Spleen (tissue), 11 donors: ENCODE measurements around the gene NDP. TPM values are rescaled to one million over a fixed set of nuclear protein-coding genes. Genes with fewer than 3 reads are reported as not detected.

Source experiments
- DNase-seq: peaks from one replicate; pipeline ENCODE4 v3.0.0-alpha.2; 2020
- H3K27ac ChIP-seq, 8 donors: fragments of 200-600 bp; sonication (generic) in 7 of 8; 1 replicate in 4 of 8; 2 replicates in 4 of 8; pipeline versions ENCODE4 v1.5.0 to v1.8.0; 2016 to 2021; ENCODE audit warnings: inconsistent platforms in 4 of 8, mild to moderate bottlenecking in 4 of 8, moderate library complexity in 1 of 8
- H3K27me3 ChIP-seq, 7 donors: fragments of 200-600 bp; sonication (generic) in 6 of 7; replicated peaks in 1 of 7; 1 replicate in 4 of 7; 2 replicates in 3 of 7; pipeline versions ENCODE4 v1.5.0 to v1.8.0; 2016 to 2021; ENCODE audit warnings: inconsistent platforms in 3 of 7, mild to moderate bottlenecking in 1 of 7
- H3K36me3 ChIP-seq, 6 donors: fragments of 200-600 bp; sonication (generic) in 5 of 6; 1 replicate in 4 of 6; 2 replicates in 2 of 6; pipeline versions ENCODE4 v1.5.0 to v1.8.0; 2016 to 2021; ENCODE audit warnings: inconsistent platforms in 2 of 6
- H3K4me1 ChIP-seq, 6 donors: fragments of 200-600 bp; sonication (generic) in 5 of 6; 1 replicate in 3 of 6; 2 replicates in 3 of 6; pipeline versions ENCODE4 v1.5.0 to v1.8.0; 2016 to 2021; ENCODE audit warnings: inconsistent platforms in 3 of 6
- H3K4me3 ChIP-seq, 8 donors: fragments of 200-600 bp; sonication (generic) in 7 of 8; 1 replicate in 4 of 8; 2 replicates in 4 of 8; pipeline versions ENCODE4 v1.5.0 to v1.8.0; 2016 to 2021; ENCODE audit warnings: inconsistent platforms in 4 of 8, mild to moderate bottlenecking in 4 of 8, moderate library complexity in 2 of 8
- H3K9me3 ChIP-seq, 8 donors: fragments of 200-600 bp; sonication (generic) in 7 of 8; 1 replicate in 4 of 8; 2 replicates in 4 of 8; pipeline versions ENCODE4 v1.5.0 to v1.8.0; 2016 to 2021; ENCODE audit warnings: inconsistent platforms in 4 of 8
- POLR2A ChIP-seq, 3 donors: fragments of 450-650 bp; IDR thresholded peaks; one replicate each; pipeline ENCODE4 v1.5.1; 2017; ENCODE audit warnings: antibody characterized with exemption in 3 of 3, mild to moderate bottlenecking in 1 of 3
- POLR2AphosphoS5 ChIP-seq, 3 donors: sonication (generic); formaldehyde crosslinking; IDR thresholded peaks; one replicate each; pipeline ENCODE4 v1.5.1; 2017; ENCODE audit warnings: antibody characterized with exemption in 3 of 3
- WGBS, 5 donors: extraction: QIAGEN DNeasy Blood & Tissue Kit in 3 of 5; methylation state at CpG; one replicate each; pipeline versions ENCODE4 v1.1.5 to v1.1.7; 2013 to 2018; 5-methylcytosine and 5-hydroxymethylcytosine counted together
- intact Hi-C: fragments of 100-400 bp; cut with DNase I; formaldehyde crosslinking; loops from one replicate; pipeline ENCODE4 v1.15.0; 2023; ENCODE audit warnings: low total_unique reads
- polyA plus RNA-seq, 3 donors: library from polyadenylated mRNA; stranded (reverse); fragments of 200-250 nt; gene quantifications; one replicate each; pipeline ENCODE4 v1.2.1, GENCODE V29; 2013
- total RNA-seq, 7 donors: library from RNA; depleted of rRNA in 3 of 7; stranded (reverse); fragments of >200 nt in 3 of 7; fragmentation: NEBNext Ultra II Directional in 4 of 7; extraction: Animal tissue kit (Norgen Biotek cat#: 25700) in 4 of 7; gene quantifications; one replicate each; pipeline versions ENCODE4 v1.1.0 to v1.2.1, GENCODE V29; 2016 to 2021
- TF ChIP-seq, protein P1 (sequence below), 11 experiments: fragments of 200-600 bp in 7 of 11; fragments of 450-650 bp in 4 of 11; sonication (generic) in 4 of 11; IDR thresholded peaks in 8 of 11; conservative IDR thresholded peaks in 3 of 11; 1 replicate in 7 of 11; 2 replicates in 4 of 11; pipeline versions ENCODE4 v1.4.0 to v1.8.0; 2016 to 2021; ENCODE audit warnings: antibody characterized with exemption in 11 of 11, inconsistent platforms in 4 of 11, mild to moderate bottlenecking in 1 of 11
- donor health status: healthy with polysubstance abuse.
- donor health status: DM: no; HTN: no; CAD: no; lungs with moderate emphysema.
- donor health status: DM: no; HTN: no; CAD: no.
- donor health status: Bipolar disorder and iron deficiency.
- donor health status: healthy.
- donor health status: DM: no; HTN: no; CAD: no.
- donor health status: DM: yes; HTN: yes; CAD: no.

Gene NDP
- total and polyA plus RNA-seq, 10 donors = 0.04 to 0.55 (median 0.37) TPM; not detected in 6

DNA sequence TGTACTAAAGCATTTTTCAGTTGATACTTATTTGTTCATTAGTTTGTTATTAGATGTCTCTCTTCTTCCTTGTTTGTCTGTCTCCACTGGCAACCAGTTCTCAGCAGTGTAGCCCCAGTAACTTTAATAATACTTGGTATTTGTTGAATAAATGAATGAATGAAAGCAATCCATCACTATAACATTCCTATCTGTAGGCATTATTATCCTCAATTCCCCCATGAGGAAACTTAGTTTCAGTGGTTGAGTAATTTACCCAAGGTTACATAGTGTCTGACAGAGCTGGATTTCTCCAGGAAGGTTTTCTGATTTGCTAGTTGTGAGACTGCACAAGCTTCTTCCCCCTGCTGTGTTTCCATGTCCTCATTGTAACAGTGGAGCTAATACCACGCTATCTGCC is 63.2 kb downstream of the NDP start:
- Histone ChIP-seq H3K27ac (no peak overlapping the region), H3K4me3 (no peak overlapping the region), H3K4me1 (no peaks in the 10 kb centered on the region), H3K9me3 (no peaks in the 10 kb centered on the region), H3K36me3 (no peaks in the 10 kb centered on the region), H3K27me3 (peaks cover 0 to 4% (median 0%) of the 10 kb centered on the region in 7 donors)
- TF ChIP-seq POLR2AphosphoS5 (IDR thresholded peaks at IDR 0.05) (no peak), POLR2A (IDR thresholded peaks at IDR 0.05) (no peak)
- TF ChIP-seq, protein P1, sequence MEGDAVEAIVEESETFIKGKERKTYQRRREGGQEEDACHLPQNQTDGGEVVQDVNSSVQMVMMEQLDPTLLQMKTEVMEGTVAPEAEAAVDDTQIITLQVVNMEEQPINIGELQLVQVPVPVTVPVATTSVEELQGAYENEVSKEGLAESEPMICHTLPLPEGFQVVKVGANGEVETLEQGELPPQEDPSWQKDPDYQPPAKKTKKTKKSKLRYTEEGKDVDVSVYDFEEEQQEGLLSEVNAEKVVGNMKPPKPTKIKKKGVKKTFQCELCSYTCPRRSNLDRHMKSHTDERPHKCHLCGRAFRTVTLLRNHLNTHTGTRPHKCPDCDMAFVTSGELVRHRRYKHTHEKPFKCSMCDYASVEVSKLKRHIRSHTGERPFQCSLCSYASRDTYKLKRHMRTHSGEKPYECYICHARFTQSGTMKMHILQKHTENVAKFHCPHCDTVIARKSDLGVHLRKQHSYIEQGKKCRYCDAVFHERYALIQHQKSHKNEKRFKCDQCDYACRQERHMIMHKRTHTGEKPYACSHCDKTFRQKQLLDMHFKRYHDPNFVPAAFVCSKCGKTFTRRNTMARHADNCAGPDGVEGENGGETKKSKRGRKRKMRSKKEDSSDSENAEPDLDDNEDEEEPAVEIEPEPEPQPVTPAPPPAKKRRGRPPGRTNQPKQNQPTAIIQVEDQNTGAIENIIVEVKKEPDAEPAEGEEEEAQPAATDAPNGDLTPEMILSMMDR (IDR thresholded peaks at IDR 0.05 in 8 of 11, conservative IDR thresholded peaks at IDR 0.05 in 3 of 11) = no peak
- intact Hi-C loops = no loop called here
- WGBS, 5 donors = 24 to 90% (median 79%) methylated on average over 1 of the region's 1 CpG
- DNase-seq = no peak

DNA sequence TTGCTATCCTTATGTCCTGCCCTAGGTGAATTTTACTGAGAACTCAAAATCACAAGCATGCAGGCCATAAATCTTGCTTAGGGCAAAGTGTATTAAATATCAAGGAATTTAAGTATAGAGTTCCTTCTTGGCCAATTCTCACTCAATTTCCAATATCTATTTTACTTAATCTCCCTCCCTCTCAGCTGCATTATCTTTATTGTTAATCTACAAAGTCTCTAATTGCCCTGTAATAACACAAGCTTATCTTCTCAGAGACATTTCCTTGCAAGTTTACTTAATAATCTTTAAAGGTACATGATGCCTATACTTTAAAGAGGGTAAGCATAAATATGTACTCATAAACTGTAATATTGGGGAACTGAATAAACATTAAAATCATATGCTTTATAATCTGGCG is 64.0 kb downstream of the NDP start:
- Histone ChIP-seq H3K27me3 (peaks cover 0 to 4% (median 0%) of the 10 kb centered on the region in 7 donors), H3K36me3 (no peaks in the 10 kb centered on the region), H3K9me3 (no peaks in the 10 kb centered on the region), H3K27ac (no peak overlapping the region), H3K4me3 (no peak overlapping the region), H3K4me1 (no peaks in the 10 kb centered on the region)
- intact Hi-C loops = no loop called here
- 88 to 100% (median 97%) methylated on average over 1 of the region's 1 CpG for WGBS, 5 donors
- TF ChIP-seq POLR2AphosphoS5 (IDR thresholded peaks at IDR 0.05) = no peak
- TF ChIP-seq POLR2A (IDR thresholded peaks at IDR 0.05) = no peak
- TF ChIP-seq, protein P1 (IDR thresholded peaks at IDR 0.05 in 8 of 11, conservative IDR thresholded peaks at IDR 0.05 in 3 of 11) = no peak
- no peak for DNase-seq

DNA sequence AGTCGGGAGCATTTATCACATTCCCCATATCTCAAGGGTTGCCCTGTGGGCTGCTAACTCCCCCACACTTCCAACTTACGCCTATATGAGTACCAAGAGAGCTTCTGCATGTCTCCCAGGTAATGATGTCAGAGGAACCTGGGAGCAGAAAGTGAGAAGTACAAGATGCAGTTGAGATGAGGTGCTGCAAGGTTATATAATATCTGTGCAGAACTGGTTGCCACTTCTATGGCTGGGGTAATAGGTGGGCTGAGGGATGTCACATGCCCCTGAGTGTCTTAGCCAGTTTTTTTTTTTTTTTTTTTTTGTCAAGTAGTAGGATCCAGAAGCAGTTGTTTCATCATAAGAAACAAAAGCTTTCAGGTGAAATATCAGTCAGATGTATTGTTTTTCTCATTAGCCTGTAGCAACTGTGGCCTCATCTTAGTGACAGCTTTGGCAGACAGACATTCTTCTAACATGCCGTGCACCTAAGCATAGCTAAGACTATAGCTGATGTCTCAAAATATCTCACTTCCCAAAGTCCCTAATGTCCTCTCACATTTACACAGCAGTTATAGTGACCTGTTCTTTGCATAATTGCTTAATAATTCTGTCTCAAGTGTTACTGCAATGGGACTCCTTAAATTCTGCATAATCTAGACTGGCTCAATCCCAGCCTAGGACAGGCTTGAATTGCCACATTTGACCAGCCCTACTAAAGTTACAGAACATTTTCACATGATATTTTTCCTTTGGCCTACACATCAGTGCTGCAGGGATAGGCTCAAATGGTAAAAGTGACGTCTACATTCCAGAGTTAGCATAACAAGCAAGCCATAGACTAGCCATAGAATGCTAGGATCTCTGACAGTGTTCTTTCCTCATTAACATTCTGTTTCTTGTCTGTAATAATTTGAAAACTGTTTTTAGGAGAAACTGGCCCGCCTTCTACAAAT is 73.0 kb downstream of the NDP start:
- no peaks in the 10 kb centered on the region for H3K27me3 ChIP-seq
- no peaks in the 10 kb centered on the region for H3K9me3 ChIP-seq
- intact Hi-C loops = no loop called here
- H3K4me3 ChIP-seq = no peak overlapping the region
- WGBS, 5 donors = 64 to 92% (median 88%) methylated on average over 5 of the region's 5 CpGs
- H3K27ac ChIP-seq = no peak overlapping the region
- no peaks in the 10 kb centered on the region for H3K4me1 ChIP-seq
- TF ChIP-seq POLR2AphosphoS5 (IDR thresholded peaks at IDR 0.05) (no peak), POLR2A (IDR thresholded peaks at IDR 0.05) (no peak)
- TF ChIP-seq, protein P1 (IDR thresholded peaks at IDR 0.05 in 8 of 11, conservative IDR thresholded peaks at IDR 0.05 in 3 of 11) = no peak
- DNase-seq = no peak
- H3K36me3 ChIP-seq = no peaks in the 10 kb centered on the region

Other genes starting within 250 kb of the NDP start
- 1 to 10 TPM in 5 of 7 donors, under 1 TPM in 2; 0.60 to 2.4 (median 1.1) TPM for gene MAOB, start 90.9 kb downstream of the NDP start, total RNA-seq
- 1 to 10 TPM; 2.6 to 8.7 (median 4.6) TPM for gene MAOB, start 90.9 kb downstream of the NDP start, polyA plus RNA-seq